NCI-H1092 (cell line): ENCODE results near the gene TDP1.

Source experiments
- DNase-seq: peaks from one replicate; lab custom pipeline; 2025; lab: John Stamatoyannopoulos, UW

The TDP1 gene

DNA sequence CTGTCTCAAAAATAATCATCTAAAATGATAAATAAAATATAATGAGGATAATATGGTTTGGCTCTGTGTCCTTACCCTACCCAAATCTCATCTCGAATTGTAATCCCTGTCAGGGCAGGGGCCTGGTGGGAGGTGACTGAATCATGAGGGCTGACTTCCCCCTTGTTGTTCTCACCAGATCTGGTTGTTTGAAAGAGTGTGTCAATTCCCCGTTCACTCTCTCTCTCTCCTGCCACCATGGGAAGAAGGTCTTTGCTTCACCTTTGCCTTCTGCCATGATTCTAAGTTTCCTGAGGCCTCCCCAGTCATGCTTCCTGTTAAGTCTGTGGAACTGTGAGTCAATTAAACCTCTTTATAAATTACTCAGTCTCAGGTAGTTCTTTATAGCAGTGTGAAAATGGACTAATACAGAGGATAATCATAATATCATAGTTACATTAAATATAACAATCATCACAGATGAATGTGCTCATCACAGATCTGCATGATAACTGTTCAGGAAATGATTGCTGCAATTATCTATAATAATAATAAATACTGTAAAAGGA, 13.8 kb upstream of the TDP1 start:
- DNase-seq = no peak

DNA sequence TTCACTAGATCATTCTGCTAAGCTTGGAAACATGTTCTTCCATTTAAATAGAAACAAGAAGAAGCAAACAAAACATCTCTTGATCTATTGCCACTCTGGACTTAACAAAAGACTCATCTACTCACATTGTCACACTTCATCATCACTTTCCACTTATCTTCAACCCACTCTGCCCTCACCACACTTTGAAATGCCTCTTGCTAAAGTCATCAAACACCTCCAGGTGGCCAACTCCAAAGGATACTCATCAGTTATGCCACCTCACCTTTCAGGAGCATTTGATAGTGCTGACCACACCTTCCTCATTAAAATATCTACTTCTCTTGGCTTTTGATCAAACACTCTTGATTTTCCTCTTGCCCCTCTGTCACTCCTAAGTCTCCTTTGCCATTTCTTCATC, 8.4 kb upstream of the TDP1 start:
- no peak for DNase-seq

DNA sequence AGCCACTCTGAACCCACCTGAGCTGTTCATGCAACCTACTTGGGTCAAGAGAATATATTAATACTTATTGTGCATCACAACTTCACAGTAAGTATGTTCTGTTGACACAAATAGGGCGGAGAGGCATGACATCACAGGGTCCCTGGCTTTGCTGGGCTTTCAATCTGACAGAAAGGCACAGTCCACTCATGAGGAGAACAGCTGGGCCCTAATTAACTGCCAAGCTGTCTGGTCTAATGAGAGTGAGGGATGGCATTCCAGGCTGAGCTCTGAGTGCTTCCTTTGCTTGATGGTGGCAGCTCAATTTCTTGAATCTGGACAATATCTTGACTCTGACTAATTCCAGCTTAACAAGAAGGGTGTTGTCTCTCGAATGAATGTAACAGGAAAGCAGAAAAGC, 3.2 kb upstream of the TDP1 start:
- DNase-seq = no peak

DNA sequence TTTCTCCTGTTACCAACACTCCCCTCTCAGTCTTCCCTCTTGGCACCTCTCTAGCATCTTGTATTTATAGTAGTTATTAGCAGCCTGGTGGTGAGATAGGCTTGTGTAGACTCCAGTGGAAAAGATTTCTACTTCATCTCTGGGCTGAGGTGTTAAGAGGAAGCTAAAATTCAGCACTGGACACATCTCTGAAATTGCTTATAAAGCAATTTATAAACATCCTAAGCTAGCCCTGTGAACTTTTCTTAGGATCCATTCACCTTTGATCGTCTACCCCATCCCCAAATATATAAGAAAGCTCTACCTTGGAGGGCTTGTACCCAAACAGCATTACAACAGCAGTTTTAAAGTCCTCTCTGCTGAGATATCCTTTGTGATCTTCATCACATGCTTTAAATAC, 2.1 kb upstream of the TDP1 start:
- DNase-seq = no peak

DNA sequence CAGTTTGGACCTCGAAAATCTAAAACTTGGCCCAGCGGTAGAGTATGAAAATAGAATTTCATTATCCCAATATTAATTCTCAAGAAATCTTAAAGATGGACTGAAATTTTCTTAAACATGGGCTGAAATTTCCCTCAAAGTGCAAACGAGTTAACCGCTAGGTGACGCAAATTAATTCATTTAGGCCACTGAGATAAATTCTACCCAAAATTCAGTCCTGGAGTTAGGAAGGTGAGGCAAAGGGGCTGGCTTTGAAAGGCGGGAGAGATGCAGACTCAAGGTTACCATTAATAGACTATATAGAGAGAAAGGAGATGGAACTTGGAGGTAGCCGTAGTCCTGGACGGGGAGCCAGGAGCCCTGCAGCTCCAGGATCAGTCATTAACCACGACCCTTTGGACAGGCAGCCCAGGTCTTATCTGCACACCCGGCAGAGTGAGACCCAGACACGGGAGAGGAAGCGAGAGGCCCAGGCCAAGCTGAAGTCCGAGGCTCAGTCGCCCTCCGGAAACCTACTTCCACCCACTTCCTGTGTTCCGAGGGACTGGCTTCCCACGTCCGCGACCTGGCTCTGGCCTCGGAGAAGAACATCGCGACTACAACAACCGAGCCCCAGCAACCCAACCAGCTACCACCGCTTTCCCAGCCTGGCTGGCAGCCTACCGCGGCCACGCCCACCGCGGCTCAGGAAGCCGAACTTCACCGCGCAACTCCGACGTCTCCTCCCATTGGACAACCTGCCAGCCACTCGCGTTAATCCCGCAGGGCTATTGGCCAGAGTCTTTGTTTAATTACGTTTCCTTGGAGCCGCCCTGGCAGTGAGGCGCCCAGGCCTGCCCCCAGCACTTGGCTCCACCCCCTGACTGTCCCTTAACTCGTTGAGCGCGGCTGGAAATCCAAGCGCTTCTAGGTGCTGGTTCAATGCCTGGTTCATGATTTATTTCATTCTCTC, 1.4 kb upstream of the TDP1 start, which contains the start of gene EFCAB11:
Gene EFCAB11, minus strand, starts transcription at position 661 of the 952 bp plus-strand sequence. Its CDS starts 70 bp downstream, at position 591.
- DNase-seq = peak; percentile 99

DNA sequence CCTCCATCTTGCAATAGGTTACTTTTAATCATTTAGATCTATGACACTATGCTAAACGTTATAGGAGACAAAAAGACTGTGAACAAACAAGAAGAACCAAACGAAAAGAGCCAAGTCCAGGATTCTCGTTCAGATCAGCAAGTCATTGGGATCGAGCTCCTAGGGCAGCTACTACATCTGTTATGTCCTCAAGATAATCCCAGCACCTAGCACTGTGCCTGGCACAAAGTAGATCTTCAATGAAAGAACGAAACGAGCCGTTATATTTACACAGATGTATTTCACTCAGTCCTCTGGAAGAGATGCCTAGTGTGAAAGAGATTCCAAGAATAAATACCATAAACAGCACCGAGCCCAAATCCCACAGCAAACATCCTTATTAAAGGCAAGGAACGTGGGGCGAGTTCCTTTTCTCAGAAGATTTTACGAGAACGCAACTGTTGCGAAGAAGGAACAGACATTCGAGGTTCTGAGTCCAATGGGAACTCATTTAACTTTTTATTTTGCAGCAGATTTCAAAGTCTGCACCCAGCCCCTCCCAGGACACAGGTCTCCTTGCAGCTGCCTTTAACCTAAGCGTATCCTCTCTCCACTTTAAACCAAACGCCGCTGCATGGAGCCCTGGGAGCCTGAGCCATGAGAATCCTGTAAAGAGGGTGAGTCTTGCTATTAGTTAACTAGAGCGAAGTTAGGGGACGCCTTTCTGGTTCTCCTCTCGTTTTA, 544 bp upstream of the TDP1 start:
- no peak for DNase-seq

DNA sequence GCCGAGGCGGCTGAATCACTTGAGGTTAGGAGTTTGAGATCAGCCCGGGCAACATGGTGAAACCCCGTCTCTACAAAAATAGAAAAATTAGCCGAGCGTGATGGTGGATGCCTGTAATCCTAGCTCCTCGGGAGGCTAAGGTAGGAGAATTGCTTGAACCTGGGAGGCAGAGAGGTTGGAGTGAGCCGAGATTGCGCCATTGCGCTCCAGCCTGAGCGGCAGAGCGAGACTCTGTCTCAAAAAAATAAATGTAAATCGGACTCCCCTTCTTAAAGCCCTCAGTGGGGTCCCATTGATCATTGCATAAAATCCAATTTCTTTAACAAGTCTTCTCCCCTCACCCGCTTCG, 908 bp downstream of the TDP1 start:
- no peak for DNase-seq

DNA sequence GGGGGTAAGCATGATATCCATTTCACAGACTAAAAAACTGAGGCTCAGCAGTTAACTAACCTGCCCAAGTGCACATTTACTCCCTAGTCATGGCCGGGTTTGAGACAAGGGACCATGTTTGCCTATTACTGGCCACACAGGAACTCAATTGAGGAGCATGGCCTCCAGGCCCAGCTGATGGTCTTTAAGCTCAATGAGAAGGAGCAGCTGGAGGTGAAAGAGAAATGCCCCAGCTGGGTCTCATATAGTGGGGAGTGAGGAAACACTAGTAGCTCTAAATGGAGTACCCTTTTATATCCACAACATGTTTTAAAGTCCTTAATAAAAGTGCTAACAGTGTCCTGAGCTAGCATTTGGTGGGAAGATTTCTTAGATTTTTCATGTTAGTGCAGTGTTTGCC, 1.6 kb downstream of the TDP1 start:
- DNase-seq = no peak

DNA sequence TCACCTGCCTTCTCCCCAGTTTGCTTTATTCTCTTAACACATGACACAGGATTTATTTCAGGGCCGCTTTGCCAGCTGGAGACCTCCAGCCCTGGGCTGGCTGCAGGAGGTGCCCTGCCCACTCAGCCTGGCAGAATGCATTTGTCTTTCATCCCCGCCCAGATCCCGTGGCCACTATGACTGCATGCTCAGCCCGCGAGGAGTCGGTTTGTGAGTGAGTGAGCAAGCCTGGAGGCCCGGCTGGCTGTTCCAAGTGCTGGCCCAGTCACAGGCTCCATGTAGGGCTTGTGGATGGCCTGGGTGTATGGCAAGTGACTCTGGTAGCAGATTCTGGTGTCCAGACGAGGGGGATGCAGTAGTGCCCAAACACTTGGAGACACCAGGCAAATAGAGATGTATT, 2.1 kb downstream of the TDP1 start:
- DNase-seq = no peak

DNA sequence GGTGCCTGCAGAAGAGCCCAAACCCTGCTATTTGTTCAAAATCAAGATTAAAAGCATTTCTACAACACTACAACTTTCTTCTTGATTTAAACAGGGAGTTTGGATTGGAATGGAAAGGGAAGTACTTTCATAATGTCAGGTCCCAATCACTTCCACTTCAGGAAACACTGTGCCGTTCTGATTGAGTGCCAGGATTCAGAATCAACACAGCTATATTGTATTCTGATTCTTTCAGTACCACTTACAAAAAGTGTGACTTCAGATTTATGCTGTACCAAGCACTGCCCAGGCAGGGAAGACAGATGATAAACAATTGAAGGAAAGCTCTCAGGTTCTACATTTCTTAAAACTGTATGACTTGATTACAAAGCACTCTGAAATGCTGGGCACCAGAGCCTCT, 3.2 kb downstream of the TDP1 start:
- DNase-seq = no peak

DNA sequence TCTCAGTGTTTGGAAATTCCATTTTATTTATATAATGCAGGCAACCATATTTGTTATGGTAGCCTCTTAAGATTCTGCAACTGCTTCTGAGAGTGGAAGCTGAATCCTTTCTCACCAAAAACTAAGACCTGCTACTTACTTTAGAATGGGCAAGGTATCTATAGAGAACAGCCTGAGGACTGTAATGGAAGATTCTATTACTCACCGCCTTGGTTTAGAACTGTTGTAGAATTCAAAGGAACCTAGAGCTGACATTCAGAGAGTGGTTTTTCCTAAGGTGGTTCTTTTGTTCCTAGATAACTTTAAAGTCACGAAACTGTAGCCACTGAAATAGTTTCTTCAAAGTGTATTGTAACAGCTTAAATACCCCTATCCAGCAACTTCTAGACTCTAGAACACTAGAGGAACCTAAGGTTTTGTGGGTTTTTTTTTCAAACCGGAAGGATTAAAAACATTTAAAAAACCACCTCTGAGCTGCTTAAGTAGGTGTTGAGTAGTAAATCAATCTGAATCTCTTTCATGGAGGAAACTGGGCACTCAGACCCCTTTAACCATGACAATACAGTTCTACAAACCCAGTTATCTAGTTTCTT, 4.2 kb downstream of the TDP1 start:
- no peak for DNase-seq

DNA sequence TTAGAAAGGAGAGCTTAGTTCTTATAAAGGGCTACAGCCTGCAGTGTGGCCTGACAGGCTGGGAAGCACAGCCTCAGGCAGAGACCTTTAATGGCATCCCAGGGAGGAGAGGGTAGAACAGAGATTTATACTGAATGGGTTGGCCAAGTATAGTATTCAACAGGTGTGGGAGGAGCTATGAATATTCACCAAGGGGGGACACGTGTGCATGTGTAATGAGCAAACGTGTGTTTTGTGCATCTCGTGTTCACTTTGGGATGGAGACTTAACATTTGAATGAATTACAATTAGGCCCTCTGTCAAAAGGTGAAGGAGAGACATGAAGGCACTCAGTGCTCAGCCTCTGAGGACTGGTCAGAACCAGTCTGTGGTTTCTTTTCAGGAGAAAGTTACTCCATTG, 5.2 kb downstream of the TDP1 start:
- no peak for DNase-seq

DNA sequence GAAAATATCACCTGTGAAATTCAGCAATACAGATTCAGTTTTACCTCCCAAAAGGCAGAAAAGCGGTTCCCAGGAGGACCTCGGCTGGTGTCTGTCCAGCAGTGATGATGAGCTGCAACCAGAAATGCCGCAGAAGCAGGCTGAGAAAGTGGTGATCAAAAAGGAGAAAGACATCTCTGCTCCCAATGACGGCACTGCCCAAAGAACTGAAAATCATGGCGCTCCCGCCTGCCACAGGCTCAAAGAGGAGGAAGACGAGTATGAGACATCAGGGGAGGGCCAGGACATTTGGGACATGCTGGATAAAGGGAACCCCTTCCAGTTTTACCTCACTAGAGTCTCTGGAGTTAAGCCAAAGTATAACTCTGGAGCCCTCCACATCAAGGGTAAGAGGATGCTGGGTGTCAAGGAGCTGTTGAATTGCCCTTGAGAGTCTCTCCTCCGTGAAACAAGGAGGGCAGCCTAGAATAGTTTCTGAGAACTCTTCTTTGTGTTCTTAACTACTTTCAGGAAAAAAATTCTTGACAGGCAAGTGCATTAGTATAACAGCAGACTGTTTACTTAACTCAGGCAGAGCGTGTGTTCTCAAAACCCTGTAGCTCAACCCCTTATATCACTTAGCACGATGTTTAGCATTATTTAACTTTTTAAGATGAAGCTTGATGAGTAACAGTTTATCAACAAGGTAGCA, 7.7 kb downstream of the TDP1 start:
- no peak for DNase-seq

DNA sequence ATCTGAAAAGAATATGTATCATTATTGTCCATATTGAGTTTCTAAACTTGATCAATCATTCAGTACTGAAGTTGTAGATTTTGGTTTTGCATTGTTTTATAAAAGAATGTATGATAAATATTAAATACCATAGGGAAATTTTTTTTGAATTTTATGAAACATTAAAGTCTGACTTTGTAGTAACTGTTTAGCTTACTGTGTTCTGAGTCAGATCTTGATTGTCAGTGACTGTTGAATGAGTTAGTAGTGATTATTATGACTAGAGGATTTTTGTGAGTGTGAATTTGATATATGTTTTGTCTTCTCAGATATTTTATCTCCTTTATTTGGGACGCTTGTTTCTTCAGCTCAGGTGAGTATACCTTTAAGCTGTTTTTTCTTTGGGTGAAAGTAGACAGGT, 10.1 kb downstream of the TDP1 start:
- no peak for DNase-seq

DNA sequence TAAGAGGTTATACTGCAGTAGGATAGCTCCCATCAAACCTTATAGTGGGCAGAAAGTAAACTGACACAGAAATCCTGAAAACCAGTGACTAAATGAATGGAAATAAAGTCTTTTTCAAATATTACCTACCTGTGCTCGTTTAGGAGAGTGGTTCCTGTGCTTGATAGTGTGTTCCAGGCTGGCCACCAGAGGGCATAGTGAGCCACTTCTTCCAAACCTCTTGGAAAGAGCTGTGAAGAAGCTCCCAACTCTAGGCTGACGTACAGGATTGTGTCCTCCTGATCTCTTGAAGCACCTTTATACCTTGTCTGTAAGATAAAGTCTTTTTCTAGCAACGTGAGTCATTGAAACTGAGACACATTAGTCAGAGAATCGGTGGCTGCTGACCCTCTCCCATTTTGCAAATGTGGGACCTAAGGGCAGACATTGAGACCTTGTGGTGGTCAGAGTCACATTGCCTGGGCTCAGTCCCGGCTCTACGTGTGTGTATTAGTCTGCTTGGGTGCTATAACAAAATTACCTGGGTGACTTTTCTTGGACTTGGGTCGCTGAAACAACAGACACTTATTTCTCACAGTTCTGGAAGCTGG, 17.6 kb downstream of the TDP1 start:
- peak; percentile 39 for DNase-seq

DNA sequence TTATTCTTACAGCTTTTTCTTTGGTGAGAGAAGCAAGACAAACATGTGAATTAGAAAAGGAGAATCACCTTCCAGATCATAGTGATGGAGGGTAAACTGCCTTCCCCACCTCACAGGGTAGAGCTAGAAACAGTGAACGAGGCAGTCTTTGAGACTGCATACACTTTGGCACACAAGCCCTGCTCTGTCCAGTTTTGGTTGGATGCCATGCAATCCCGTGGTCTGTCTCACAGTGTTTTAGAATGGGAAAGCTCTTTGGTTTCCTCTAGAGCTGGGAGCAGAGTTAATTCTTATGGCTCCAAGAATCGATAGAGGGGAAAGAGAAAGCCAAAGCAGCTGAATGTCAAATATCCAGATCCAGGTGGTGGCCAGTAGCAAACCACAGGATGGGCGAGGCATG, 21.9 kb downstream of the TDP1 start:
- DNase-seq = no peak

DNA sequence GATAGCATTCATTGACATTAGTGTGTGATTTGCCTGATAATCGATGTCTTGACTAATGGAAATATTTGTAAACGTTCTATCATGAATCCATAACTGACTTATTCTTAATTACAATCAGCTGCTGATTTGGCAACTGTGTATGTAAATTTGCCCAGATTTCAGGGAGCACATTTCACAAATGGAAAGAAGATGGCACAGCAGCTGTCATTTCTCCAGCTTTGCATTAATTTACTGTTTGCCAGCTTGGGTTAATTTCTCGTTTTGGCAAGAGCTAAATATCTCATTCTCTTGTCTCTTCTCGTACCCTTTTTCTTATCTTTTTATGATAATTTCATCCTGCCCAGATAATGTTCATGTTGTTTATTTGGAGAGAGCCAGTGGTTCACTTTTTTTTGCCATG, 22.9 kb downstream of the TDP1 start:
- no peak for DNase-seq

DNA sequence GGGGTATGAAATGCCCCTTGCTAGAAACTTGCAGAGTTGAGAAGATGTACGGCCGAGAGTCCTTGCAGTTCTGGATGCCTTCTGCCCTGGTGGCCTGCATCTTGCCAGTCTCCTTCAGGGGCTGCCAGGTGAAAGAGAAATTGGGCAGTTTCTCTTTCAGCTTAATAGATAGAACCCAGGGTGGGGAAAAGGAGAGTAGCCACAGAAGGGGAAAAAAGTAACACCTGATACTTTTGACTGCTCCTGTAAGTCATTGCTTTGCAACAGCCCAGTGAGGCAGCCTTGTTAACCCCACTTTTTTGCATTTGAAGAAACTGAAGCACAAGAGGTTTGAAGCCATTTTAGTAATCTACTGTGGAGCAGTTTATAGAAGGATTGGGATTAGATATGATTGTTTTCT, 27.6 kb downstream of the TDP1 start:
- no peak for DNase-seq

DNA sequence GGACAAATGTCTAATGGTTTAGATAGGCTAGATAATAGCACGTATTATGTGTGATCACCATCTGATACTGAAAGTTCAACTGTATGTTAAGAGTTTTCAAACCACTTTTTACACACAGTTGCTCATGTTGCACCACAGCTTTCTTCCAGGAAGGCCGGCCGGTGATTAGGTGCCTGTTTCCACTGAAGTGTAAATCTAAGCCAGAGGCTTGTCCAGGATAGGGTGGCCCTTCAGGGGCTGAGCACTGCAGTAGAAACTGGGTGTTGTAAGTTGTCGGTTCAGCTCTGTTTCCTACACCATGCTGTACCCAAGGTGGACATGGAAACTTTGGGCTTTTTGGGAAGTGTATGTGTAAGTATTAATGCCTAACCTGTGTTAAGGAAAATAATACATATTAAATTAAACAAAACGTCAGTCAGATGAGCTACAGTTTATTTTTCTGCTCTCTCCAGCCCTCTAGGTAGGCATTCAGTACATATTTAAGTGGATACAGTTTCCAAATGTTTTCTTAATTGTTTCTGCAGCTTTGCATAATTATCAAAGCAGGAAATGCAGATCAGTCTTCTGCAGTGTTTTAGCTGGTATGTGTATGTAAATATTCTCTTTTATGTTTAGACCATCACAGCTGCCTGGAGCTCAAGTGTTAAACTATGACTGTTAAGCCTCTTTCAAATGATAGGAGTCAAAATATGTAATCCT, 30.9 kb downstream of the TDP1 start:
- DNase-seq = no peak

DNA sequence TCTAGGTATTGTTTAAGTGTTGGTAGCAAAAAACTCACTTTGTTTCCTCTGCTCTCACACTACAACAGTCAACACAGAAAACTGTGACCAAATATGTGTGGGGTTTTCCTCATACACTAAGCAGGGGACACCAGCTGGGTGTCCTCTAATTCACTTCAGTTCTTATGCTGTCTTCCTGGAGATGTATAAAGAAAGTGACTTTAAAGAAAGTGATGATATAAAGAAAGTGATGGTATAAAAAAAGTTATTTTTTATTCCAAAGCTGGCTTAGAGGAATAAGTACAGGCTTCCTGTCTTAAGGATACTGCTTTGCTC, 31.4 kb downstream of the TDP1 start:
- DNase-seq = no peak

DNA sequence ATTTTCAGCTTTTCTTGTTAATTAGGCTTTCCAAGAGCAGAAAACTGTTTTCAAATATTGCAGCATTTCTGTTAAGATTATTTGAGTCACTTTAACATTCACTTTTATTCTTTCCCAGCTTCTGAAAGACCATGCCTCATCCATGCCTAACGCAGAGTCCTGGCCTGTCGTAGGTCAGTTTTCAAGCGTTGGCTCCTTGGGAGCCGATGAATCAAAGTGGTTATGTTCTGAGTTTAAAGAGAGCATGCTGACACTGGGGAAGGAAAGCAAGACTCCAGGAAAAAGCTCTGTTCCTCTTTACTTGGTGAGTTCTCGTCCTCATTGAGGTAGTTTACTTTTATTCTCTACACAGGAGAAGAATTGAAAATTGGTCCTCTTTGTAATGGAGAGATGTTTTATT, 33.1 kb downstream of the TDP1 start:
- DNase-seq = no peak
